Loucy (cell line): ENCODE measurements around the gene CD52.

Experiments
- H2AFZ ChIP-seq: fragments of 200-600 bp; sonication (generic); 2 replicates; pipeline ENCODE4 v1.6.0; 2016; ENCODE audit warnings: antibody characterized with exemption, mild to moderate bottlenecking, low read length, moderate library complexity
- H3F3A ChIP-seq: fragments of 200-600 bp; 2 replicates; pipeline ENCODE4 v1.6.0; 2016; ENCODE audit warnings: antibody characterized with exemption, low read depth, mild to moderate bottlenecking
- H3K27me3 ChIP-seq: fragments of 200-600 bp; sonication (generic); 2 replicates; pipeline ENCODE4 v1.6.1; 2014; ENCODE audit warnings: low read length, mild to moderate bottlenecking; ENCODE audit not compliant: insufficient read depth, poor library complexity, severe bottlenecking
- H3K36me3 ChIP-seq: fragments of 200-600 bp; sonication (generic); 2 replicates; pipeline ENCODE4 v1.6.1; 2016; ENCODE audit warnings: low read length; ENCODE audit not compliant: insufficient read depth
- H3K4me1 ChIP-seq: fragments of 200-600 bp; sonication (generic); 2 replicates; pipeline ENCODE4 v1.5.1; 2014; ENCODE audit warnings: low read length, mild to moderate bottlenecking; ENCODE audit not compliant: insufficient read depth, poor library complexity, severe bottlenecking
- H3K4me2 ChIP-seq: fragments of 200-600 bp; sonication (generic); 2 replicates; pipeline ENCODE4 v1.6.0; 2014; ENCODE audit warnings: antibody characterized with exemption, low read length, low read depth, mild to moderate bottlenecking; ENCODE audit not compliant: poor library complexity, severe bottlenecking
- H3K4me3 ChIP-seq: fragments of 200-600 bp; sonication (generic); 2 replicates; pipeline ENCODE4 v1.5.1; 2014; ENCODE audit warnings: low read length, mild to moderate bottlenecking, mixed read lengths; ENCODE audit not compliant: poor library complexity, severe bottlenecking
- H3K79me2 ChIP-seq: fragments of 200-600 bp; sonication (generic); 2 replicates; pipeline ENCODE4 v1.6.1; 2014; ENCODE audit warnings: low read length; ENCODE audit not compliant: insufficient read depth
- H3K9ac ChIP-seq: fragments of 200-600 bp; sonication (generic); 2 replicates; pipeline ENCODE4 v1.6.0; 2014; ENCODE audit warnings: mild to moderate bottlenecking, low read depth, low read length, moderate library complexity; ENCODE audit not compliant: poor library complexity, severe bottlenecking
- H3K9me2 ChIP-seq: fragments of 200-600 bp; sonication (generic); replicated peaks from 2 replicates; pipeline ENCODE4 v1.6.1; 2016; ENCODE audit warnings: low read depth, low read length, mixed read lengths
- H3K9me3 ChIP-seq: fragments of 200-600 bp; sonication (generic); 2 replicates; pipeline ENCODE4 v1.6.1; 2014; ENCODE audit warnings: mild to moderate bottlenecking, antibody characterized with exemption, low read length, low read depth; ENCODE audit not compliant: insufficient read depth
- H4K20me1 ChIP-seq: fragments of 200-600 bp; sonication (generic); 2 replicates; pipeline ENCODE4 v1.6.0; 2014; ENCODE audit warnings: antibody characterized with exemption, low read length, mild to moderate bottlenecking; ENCODE audit not compliant: insufficient read depth, poor library complexity, severe bottlenecking
- EZH2phosphoT487 ChIP-seq: fragments of 200-600 bp; IDR thresholded peaks from 2 replicates; pipeline ENCODE4 v1.6.1; 2018; ENCODE audit warnings: antibody characterized with exemption, mild to moderate bottlenecking, moderate library complexity, borderline replicate concordance
- TF ChIP-seq, protein P1 (sequence below): fragments of 200-600 bp; sonication (generic); conservative IDR thresholded peaks from 2 replicates; pipeline ENCODE4 v1.5.1; 2014; ENCODE audit warnings: mild to moderate bottlenecking, antibody characterized with exemption, low read length

Gene CD52

DNA sequence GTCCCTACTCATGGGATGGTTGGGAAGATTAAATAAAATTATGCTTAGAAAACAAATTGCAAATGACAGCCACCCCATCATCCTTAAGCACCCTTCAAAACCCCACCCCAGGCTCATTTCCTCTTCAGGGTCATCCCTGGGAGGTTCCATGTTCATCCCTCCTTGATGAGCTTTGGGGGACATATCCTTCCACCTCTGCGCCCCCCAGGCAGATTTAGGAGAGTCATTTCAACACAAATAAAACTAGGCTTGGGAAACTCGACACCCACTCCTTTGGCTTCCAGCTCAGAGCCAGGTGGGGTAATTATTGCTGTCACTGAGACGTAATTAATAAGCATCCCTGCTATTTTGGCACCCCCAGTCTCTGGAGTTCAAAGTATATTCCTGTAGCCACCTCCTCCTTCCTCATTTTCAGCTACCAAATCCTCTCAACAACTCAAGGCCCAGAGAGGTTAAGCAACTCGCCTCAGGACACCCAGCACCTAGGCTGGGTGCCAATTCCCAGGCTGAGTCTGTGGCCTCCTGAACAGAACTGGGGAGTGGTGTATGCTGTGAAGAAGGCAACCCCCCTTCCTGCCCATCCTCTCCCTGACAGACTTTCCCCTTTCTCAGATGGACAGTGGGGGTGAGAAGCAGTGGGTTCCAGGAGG lies 35.6 kb downstream of the CD52 start:
- no peak overlapping the region for H3K4me3 ChIP-seq
- no peak overlapping the region for H2AFZ ChIP-seq
- no peak overlapping the region for H3K4me2 ChIP-seq
- no peaks in the 10 kb centered on the region for H3F3A ChIP-seq
- H3K4me1 ChIP-seq, result peaks cover 4% of the 10 kb centered on the region
- H3K9me3 ChIP-seq, result no peaks in the 10 kb centered on the region
- H4K20me1 ChIP-seq, result no peaks in the 10 kb centered on the region
- no peaks in the 10 kb centered on the region for H3K9me2 ChIP-seq
- no peaks in the 10 kb centered on the region for H3K27me3 ChIP-seq
- no peaks in the 10 kb centered on the region for H3K36me3 ChIP-seq
- H3K9ac ChIP-seq, result no peak overlapping the region
- TF ChIP-seq, protein P1, sequence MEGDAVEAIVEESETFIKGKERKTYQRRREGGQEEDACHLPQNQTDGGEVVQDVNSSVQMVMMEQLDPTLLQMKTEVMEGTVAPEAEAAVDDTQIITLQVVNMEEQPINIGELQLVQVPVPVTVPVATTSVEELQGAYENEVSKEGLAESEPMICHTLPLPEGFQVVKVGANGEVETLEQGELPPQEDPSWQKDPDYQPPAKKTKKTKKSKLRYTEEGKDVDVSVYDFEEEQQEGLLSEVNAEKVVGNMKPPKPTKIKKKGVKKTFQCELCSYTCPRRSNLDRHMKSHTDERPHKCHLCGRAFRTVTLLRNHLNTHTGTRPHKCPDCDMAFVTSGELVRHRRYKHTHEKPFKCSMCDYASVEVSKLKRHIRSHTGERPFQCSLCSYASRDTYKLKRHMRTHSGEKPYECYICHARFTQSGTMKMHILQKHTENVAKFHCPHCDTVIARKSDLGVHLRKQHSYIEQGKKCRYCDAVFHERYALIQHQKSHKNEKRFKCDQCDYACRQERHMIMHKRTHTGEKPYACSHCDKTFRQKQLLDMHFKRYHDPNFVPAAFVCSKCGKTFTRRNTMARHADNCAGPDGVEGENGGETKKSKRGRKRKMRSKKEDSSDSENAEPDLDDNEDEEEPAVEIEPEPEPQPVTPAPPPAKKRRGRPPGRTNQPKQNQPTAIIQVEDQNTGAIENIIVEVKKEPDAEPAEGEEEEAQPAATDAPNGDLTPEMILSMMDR, result no peak
- no peak for TF ChIP-seq EZH2phosphoT487
- H3K79me2 ChIP-seq, result no peaks in the 10 kb centered on the region

DNA sequence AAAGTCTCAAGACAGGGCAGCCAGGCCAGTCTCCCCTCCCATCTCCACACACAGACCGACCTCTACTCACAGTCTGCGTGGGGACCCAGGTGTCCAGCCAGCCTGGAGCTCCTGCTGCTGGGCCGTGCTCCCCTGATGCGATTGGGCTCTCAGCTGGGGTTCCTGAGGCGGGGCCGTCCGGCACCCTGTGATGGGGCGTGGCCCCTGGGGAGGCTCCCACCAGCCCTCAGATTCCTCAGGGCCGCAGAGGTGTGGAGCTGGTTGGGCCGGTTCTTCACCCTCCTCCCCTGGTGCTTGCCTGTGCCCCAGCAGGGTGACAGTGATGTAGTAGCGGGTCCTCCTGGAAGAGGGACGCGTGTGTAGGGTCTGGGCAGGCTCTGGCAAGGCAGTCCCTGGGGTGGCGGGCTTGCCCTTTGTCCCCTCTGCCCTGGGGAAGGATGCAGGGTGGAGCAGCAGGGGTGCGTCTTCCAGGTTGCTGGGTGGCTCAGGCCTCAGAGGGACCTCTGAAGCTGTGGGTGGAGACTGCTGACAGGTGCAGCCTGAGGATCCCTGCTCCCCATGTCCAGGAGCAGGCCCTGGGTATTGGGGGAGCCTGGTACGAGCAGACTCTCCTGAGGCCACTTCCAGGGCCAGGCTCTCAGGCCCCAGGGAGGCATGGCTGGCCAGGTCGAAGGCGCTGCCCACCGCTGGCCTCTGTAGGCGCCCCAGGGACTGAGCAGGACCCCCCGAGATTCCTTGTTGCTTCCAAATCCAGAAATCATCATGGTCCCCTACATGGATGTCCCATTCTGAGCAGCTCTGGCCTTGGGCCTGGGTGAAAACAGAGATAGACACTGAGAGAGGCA lies 36.4 kb downstream of the CD52 start, which contains the start of gene CRYBG2:
Gene CRYBG2 (minus strand): TSS at position 155 of the 845 bp plus-strand sequence. CDS start 7,473 bp downstream, outside the sequence.
- TF ChIP-seq EZH2phosphoT487, result no peak
- TF ChIP-seq, protein P1, result no peak
- Histone ChIP-seq H3K36me3 (no peaks in the 10 kb centered on the region), H4K20me1 (no peaks in the 10 kb centered on the region), H3K27me3 (no peaks in the 10 kb centered on the region), H3F3A (no peaks in the 10 kb centered on the region), H3K9ac (no peak within 1 kb of the TSS), H3K9me2 (no peaks in the 10 kb centered on the region), H3K4me1 (peaks cover 4% of the 10 kb centered on the region), H2AFZ (no peak within 1 kb of the TSS), H3K4me2 (no peak within 1 kb of the TSS), H3K4me3 (no peak within 1 kb of the TSS), H3K79me2 (no peaks in the 10 kb centered on the region), H3K9me3 (no peaks in the 10 kb centered on the region)

DNA sequence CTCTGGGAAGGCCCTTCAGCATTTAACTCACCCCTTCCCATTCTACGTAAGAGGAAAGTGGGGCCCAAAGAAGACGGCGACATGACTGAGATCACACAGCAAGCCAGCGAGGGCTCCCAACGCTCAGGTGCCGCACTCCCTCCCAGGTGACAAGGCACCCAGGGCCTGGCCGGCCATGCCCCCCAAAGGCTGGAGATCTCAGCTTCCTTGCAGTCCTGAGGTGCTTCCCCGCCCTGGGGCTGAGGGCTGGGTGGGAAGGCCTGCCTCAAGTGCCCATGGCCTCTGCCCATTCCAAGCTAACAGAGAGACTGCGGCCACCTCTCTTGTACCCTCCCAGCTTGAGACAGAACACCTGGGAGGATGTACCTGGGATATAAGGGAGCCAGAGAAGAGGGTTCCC lies 37.2 kb downstream of the CD52 start:
- Histone ChIP-seq H4K20me1 (no peaks in the 10 kb centered on the region), H3K79me2 (no peaks in the 10 kb centered on the region), H3K9me3 (no peaks in the 10 kb centered on the region), H3K9ac (no peak overlapping the region), H3K4me2 (no peak overlapping the region), H3K9me2 (no peaks in the 10 kb centered on the region), H3K27me3 (no peaks in the 10 kb centered on the region), H3F3A (no peaks in the 10 kb centered on the region), H3K36me3 (no peaks in the 10 kb centered on the region), H3K4me1 (peaks cover 4% of the 10 kb centered on the region), H3K4me3 (no peak overlapping the region), H2AFZ (no peak overlapping the region)
- TF ChIP-seq, protein P1, result no peak
- no peak for TF ChIP-seq EZH2phosphoT487
